Upper lobe of right lung (tissue), 1 donor: ENCODE measurements around the gene ACD. TPM values are rescaled to one million over a fixed set of nuclear protein-coding genes. Genes with fewer than 3 reads are reported as not detected.

ENCODE experiments used
- ATAC-seq: fragments of 200-7000 bp; cut with Tn5 transposase; one replicate; pipeline ENCODE4 v1.9.1; 2020; ENCODE audit warnings: mild to moderate bottlenecking, moderate library complexity
- DNase-seq: peaks from one replicate; pipeline ENCODE4 v3.0.0-alpha.2; 2020
- H3K27ac ChIP-seq: fragments of 200-600 bp; one replicate; pipeline ENCODE4 v1.8.0; 2022
- H3K27me3 ChIP-seq: fragments of 200-600 bp; one replicate; pipeline ENCODE4 v1.8.0; 2022; ENCODE audit warnings: mild to moderate bottlenecking
- H3K36me3 ChIP-seq: fragments of 200-600 bp; one replicate; pipeline ENCODE4 v1.8.0; 2022
- H3K4me1 ChIP-seq: fragments of 200-600 bp; one replicate; pipeline ENCODE4 v1.8.0; 2022
- H3K4me3 ChIP-seq: fragments of 200-600 bp; one replicate; pipeline ENCODE4 v1.8.0; 2022; ENCODE audit warnings: mild to moderate bottlenecking
- H3K9me3 ChIP-seq: fragments of 200-600 bp; one replicate; pipeline ENCODE4 v1.8.0; 2022
- CTCF ChIP-seq: fragments of 200-600 bp; IDR thresholded peaks from one replicate; pipeline ENCODE4 v1.8.0; 2022; ENCODE audit warnings: antibody characterized with exemption
- intact Hi-C: fragments of 100-400 bp; cut with DNase I; formaldehyde crosslinking; loops from one replicate; pipeline ENCODE4 v1.11.0; 2022
- total RNA-seq: library from RNA; stranded (reverse); fragmentation: NEBNext Ultra II Directional; extraction: Animal tissue kit (Norgen Biotek cat#: 25700); gene quantifications from one replicate; pipeline ENCODE4 v1.2.1, GENCODE V29; 2021
- donor health status: DM: no; HTN: yes; CAD: no; lungs with severe emphysema.

The ACD gene
- total RNA-seq, 1 donor from 2014 or later, result 14.3 TPM

- Histone ChIP-seq H3K4me1 (peaks cover 29% of the 10 kb centered on the region), H3K4me3 (no peak overlapping the region), H3K27ac (no peak overlapping the region), H3K9me3 (no peaks in the 10 kb centered on the region), H3K27me3 (no peaks in the 10 kb centered on the region), H3K36me3 (peaks cover 4% of the 10 kb centered on the region)
- no peak for TF ChIP-seq CTCF
- no peak for DNase-seq
- intact Hi-C loops, result loop anchor here (10.0 kb wide), 1 partner anchor 99 kb away; the partner anchor contains the start of gene CTCF
- ATAC-seq, result no peak
These were observed 3.8 kb upstream of the ACD start for GRCh38 chr16:67663877-67664222.

GRCh38 chr16:67663151-67663876, 3.3 kb upstream of the ACD start:
- H3K27ac ChIP-seq, result no peak overlapping the region
- TF ChIP-seq CTCF, result no peak
- DNase-seq (no peak), ATAC-seq (no peak)
- no peaks in the 10 kb centered on the region for H3K9me3 ChIP-seq
- intact Hi-C loops, result loop anchor here (10.0 kb wide), 1 partner anchor 99 kb away; the partner anchor contains the start of gene CTCF
- H3K4me1 ChIP-seq, result peaks cover 32% of the 10 kb centered on the region
- no peak overlapping the region for H3K4me3 ChIP-seq
- H3K27me3 ChIP-seq, result no peaks in the 10 kb centered on the region
- peaks cover 4% of the 10 kb centered on the region for H3K36me3 ChIP-seq

- no peaks in the 10 kb centered on the region for H3K9me3 ChIP-seq
- ATAC-seq, result no peak
- H3K27me3 ChIP-seq, result no peaks in the 10 kb centered on the region
- H3K4me1 ChIP-seq, result peaks cover 26% of the 10 kb centered on the region
- H3K27ac ChIP-seq, result no peak overlapping the region
- peaks cover 4% of the 10 kb centered on the region for H3K36me3 ChIP-seq
- DNase-seq, result no peak
- intact Hi-C loops, result loop anchor here (10.0 kb wide), 1 partner anchor 98 kb away; the partner anchor contains the start of gene CTCF
- TF ChIP-seq CTCF, result no peak
- H3K4me3 ChIP-seq, result no peak overlapping the region
These were observed 2.6 kb upstream of the ACD start for GRCh38 chr16:67662653-67663010.

- H3K27ac ChIP-seq, result no peak overlapping the region
- TF ChIP-seq CTCF, result no peak
- peaks cover 4% of the 10 kb centered on the region for H3K36me3 ChIP-seq
- ATAC-seq, result no peak
- no peaks in the 10 kb centered on the region for H3K27me3 ChIP-seq
- peaks cover 21% of the 10 kb centered on the region for H3K4me1 ChIP-seq
- no peaks in the 10 kb centered on the region for H3K9me3 ChIP-seq
- intact Hi-C loops, result loop anchor here (10.0 kb wide), 1 partner anchor 97 kb away; the partner anchor contains the start of gene CTCF
- no peak overlapping the region for H3K4me3 ChIP-seq
- no peak for DNase-seq
These were observed 2.0 kb upstream of the ACD start for GRCh38 chr16:67661886-67662652.

- DNase-seq, result no peak
- peak; percentile 0 for ATAC-seq
These were observed 1.2 kb upstream of the ACD start for GRCh38 chr16:67661101-67661761.

More at GRCh38 chr16:67661101-67661761, 1.2 kb upstream of the ACD start:
- Histone ChIP-seq H3K27me3 (no peaks in the 10 kb centered on the region), H3K27ac (peak overlapping the region; percentile 63), H3K9me3 (no peaks in the 10 kb centered on the region), H3K36me3 (peaks cover 4% of the 10 kb centered on the region), H3K4me3 (peak overlapping the region; percentile 81), H3K4me1 (peaks cover 21% of the 10 kb centered on the region)
- intact Hi-C loops, result loop anchor here (10.0 kb wide), 1 partner anchor 96 kb away; the partner anchor contains the start of gene CTCF
- no peak for TF ChIP-seq CTCF
